SK-N-SH (cell line): ENCODE measurements around the gene AGBL2.

Experiments used
- CHD2 ChIP-seq: fragments of 150-350 bp; IDR thresholded peaks from 2 replicates; pipeline ENCODE4 v1.6.1; 2018; ENCODE audit warnings: low read length; ENCODE audit not compliant: partially characterized antibody
- FOXM1 ChIP-seq: IDR thresholded peaks from 2 replicates; pipeline ENCODE4 v1.4.0; 2012; ENCODE audit warnings: low read depth, mild to moderate bottlenecking
- GABPA ChIP-seq: IDR thresholded peaks from 2 replicates; pipeline ENCODE4 v1.4.0; 2012; ENCODE audit warnings: low read depth, mild to moderate bottlenecking
- GATA2 ChIP-seq: sonication (generic); formaldehyde crosslinking; IDR thresholded peaks from 2 replicates; pipeline ENCODE4 v1.5.0; 2020; ENCODE audit warnings: mild to moderate bottlenecking, missing genetic modification reagents
- JUND ChIP-seq: IDR thresholded peaks from 2 replicates; pipeline ENCODE4 v1.4.0; 2012
- MXI1 ChIP-seq: IDR thresholded peaks from 2 replicates; pipeline ENCODE4 v1.6.1; 2012; ENCODE audit warnings: mild to moderate bottlenecking, low read depth, low read length, improper control_type of control experiment
- NFIC ChIP-seq: IDR thresholded peaks from 2 replicates; pipeline ENCODE4 v1.4.0; 2012; ENCODE audit warnings: borderline replicate concordance
- POLR2AphosphoS5 ChIP-seq: IDR thresholded peaks from 2 replicates; pipeline ENCODE4 v1.6.1; 2012; ENCODE audit warnings: low read depth, low read length
- RAD21 ChIP-seq: IDR thresholded peaks from 2 replicates; pipeline ENCODE4 v1.6.1; 2012; ENCODE audit warnings: mild to moderate bottlenecking, low read length
- TAF1 ChIP-seq: IDR thresholded peaks from 2 replicates; pipeline ENCODE4 v1.6.1; 2012; ENCODE audit warnings: low read depth, mild to moderate bottlenecking, low read length, moderate library complexity, borderline replicate concordance
- TF ChIP-seq, protein P1 (sequence below): IDR thresholded peaks from 2 replicates; pipeline ENCODE4 v1.4.0; 2012; ENCODE audit warnings: low read depth
- TF ChIP-seq, protein P2 (sequence below): fragments of 200-600 bp; sonication (generic); IDR thresholded peaks from 2 replicates; pipeline ENCODE4 v1.6.1; 2017; ENCODE audit warnings: antibody characterized with exemption, mild to moderate bottlenecking, moderate library complexity
- TF ChIP-seq, protein P3 (sequence below): IDR thresholded peaks from 2 replicates; pipeline ENCODE4 v1.6.1; 2012; ENCODE audit warnings: mild to moderate bottlenecking, low read depth, low read length, moderate library complexity

DNA sequence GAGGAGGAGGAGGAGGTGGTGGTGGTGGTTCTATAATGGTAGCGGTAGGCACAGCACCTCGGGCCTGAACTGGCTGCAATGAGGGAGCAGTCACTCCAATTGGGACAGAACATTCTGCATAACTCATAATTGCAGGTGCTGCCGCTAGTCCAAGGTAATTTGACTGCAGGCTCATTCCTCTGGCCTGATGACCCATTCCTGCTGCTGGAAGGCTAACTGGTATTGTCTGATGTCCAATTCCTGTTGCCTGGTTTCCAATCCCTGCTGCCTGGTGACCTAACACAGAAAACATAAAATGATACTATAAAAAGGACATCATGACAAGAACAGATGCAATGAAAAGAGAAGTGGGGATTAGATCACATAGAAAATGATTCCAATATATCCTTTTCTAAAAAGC lies 7.9 kb upstream of the AGBL2 start:
- TF ChIP-seq TAF1 (no peak), RAD21 (no peak), POLR2AphosphoS5 (no peak), NFIC (no peak), CHD2 (no peak), MXI1 (no peak), JUND (no peak), FOXM1 (no peak), GABPA (no peak), GATA2 (CRISPR knock-in tag) (no peak)
- TF ChIP-seq, protein P1, sequence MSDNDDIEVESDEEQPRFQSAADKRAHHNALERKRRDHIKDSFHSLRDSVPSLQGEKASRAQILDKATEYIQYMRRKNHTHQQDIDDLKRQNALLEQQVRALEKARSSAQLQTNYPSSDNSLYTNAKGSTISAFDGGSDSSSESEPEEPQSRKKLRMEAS: no peak
- TF ChIP-seq, protein P2, sequence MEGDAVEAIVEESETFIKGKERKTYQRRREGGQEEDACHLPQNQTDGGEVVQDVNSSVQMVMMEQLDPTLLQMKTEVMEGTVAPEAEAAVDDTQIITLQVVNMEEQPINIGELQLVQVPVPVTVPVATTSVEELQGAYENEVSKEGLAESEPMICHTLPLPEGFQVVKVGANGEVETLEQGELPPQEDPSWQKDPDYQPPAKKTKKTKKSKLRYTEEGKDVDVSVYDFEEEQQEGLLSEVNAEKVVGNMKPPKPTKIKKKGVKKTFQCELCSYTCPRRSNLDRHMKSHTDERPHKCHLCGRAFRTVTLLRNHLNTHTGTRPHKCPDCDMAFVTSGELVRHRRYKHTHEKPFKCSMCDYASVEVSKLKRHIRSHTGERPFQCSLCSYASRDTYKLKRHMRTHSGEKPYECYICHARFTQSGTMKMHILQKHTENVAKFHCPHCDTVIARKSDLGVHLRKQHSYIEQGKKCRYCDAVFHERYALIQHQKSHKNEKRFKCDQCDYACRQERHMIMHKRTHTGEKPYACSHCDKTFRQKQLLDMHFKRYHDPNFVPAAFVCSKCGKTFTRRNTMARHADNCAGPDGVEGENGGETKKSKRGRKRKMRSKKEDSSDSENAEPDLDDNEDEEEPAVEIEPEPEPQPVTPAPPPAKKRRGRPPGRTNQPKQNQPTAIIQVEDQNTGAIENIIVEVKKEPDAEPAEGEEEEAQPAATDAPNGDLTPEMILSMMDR: no peak
- TF ChIP-seq, protein P3, sequence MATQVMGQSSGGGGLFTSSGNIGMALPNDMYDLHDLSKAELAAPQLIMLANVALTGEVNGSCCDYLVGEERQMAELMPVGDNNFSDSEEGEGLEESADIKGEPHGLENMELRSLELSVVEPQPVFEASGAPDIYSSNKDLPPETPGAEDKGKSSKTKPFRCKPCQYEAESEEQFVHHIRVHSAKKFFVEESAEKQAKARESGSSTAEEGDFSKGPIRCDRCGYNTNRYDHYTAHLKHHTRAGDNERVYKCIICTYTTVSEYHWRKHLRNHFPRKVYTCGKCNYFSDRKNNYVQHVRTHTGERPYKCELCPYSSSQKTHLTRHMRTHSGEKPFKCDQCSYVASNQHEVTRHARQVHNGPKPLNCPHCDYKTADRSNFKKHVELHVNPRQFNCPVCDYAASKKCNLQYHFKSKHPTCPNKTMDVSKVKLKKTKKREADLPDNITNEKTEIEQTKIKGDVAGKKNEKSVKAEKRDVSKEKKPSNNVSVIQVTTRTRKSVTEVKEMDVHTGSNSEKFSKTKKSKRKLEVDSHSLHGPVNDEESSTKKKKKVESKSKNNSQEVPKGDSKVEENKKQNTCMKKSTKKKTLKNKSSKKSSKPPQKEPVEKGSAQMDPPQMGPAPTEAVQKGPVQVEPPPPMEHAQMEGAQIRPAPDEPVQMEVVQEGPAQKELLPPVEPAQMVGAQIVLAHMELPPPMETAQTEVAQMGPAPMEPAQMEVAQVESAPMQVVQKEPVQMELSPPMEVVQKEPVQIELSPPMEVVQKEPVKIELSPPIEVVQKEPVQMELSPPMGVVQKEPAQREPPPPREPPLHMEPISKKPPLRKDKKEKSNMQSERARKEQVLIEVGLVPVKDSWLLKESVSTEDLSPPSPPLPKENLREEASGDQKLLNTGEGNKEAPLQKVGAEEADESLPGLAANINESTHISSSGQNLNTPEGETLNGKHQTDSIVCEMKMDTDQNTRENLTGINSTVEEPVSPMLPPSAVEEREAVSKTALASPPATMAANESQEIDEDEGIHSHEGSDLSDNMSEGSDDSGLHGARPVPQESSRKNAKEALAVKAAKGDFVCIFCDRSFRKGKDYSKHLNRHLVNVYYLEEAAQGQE: no peak
